NOMO-1 (cell line): ENCODE results near the gene UCN2.
A peak's percentile ranks its signal among the peaks of the same experiment; 100 is the strongest.

ENCODE experiments used
- DNase-seq, 2 experiments: peaks; one replicate each; lab custom pipeline; 2025; ENCODE audit not compliant: unreplicated experiment in 2 of 2; lab: John Stamatoyannopoulos, UW

Gene UCN2, protein sequence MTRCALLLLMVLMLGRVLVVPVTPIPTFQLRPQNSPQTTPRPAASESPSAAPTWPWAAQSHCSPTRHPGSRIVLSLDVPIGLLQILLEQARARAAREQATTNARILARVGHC

DNA sequence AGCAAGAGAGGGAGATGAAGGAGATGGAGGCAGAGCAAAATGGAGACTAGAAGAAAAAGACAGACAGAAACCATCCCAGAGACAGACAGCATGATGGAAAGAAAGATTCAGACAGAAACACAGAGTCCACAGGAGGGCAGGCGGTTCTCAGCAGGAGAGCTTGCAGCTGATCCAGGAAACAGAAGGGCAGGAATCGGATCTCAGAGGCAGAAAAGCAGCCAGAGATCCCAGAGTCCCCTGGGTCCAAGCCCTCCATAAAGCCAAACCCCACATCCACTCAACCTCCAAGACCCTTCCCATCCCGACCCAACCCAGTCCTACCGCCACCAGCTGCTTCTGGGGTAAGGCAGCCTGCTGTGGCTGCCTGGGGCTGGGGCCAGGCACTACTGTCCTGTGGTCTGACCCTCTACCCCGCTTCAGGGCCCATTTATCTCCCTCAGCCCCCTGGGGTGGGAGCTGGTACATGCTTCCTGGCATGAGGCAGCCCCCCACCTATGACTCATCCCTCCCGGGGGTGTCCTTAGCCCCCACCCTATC is at the start of gene UCN2:
Gene UCN2 (minus strand): TSS at position 400 of the 537 bp plus-strand sequence. CDS start 657 bp downstream, outside the sequence.
- no peak for DNase-seq

DNA sequence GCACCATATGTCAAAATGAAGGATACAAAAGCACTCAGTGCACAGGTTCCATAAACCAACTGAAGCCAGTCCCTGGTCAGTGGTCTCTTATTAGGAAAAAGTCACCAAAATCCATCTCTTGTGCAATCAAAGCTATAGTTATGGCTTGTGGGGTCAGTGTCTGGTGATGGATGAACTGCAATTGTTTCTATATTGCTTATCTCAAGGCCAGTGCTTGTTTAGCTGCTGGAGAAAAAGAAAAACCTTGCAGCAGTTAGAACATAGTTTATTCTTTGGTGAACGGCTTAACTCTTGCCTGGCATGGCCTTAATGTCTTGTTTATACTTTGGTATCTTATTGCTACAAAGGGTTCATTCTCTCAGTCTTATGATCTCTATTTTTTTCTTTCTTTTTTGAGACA is 48.7 kb upstream of the UCN2 start:
- DNase-seq = no peak

DNA sequence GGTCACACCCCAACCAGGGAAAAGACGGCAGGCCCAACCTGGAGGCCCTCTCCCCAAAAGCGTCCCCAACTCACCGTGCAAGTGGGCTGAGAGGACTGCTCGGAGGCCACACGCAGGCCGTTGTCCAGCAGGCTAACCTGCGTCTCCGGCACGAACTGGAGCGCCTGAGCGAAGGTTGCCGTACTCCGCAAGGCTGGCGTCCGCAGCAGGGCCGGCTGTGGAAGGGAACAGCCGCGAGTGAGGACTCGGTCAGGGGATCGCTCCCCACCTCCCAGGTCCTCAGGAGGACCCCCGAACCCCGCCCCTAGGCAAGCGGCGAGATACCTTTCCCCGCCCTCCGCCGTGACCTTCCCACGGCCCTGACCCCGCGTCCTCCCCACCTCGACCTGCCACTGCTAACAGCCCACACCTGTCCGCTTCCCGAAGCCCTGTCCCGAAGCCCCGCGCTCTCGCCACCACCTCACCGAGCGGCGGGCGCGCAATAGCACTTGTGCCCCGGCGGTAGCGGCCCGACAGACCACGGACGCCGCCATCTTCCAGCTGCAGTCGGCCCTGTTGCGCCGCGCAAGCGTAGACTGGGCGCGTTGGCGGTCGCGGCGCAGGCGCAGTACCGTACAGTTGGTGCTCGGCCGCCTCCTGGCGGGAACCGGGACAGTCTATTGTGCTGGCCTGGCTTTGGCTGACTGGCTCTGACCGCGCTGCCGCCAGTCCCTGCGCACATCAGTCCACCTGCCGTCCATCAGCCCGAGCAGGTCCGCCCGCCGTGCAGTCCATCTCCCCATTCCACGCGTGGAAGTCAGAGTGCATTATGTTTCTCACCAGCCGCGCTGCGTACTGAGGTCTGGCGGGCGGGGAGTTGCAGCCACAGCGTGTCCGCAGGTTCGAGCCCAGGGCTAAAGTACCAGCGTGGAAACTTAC is 45.8 kb upstream of the UCN2 start, which contains the start of gene UQCRC1:
Gene UQCRC1 (minus strand): TSS at position 559 of the 918 bp plus-strand sequence. CDS start 26 bp downstream, at position 533.
- DNase-seq = peak; percentile 89 to 94

DNA sequence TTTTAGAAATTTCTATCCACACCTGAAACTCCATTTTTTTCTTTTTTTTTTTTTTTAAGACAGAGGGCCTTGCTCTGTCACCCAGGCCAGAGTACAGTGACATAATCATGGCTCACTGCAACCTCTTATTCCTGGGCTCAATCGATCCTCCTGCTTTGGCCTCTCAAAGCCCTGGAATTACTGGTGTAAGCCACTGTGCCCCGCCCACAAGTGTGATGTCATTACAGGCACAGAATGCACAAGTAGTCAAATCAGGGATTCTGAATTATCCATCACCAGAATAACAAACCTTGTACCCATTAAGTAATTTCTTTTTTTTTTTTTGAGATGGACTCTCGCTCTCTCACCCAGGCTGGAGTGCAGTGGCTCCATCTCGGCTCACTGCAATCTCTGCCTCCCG is 43.9 kb upstream of the UCN2 start:
- no peak for DNase-seq

DNA sequence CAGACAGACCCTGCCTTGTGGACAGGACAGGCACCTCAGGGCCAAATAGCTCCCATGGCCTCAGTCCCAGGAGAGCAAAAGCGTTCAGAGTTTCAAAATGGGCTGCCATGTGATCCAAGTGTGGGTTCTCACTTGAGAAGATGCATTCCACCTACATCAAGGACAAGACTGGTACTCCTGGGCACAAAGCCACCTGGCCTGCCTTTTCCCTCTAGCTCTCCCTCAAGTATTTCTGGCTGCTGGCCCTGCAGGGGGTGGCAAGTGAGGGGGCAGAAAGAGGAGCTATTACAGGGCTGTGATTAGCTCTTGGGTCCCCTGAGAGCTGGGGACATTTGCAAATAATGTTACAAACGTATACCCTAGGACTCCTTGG is 38.0 kb upstream of the UCN2 start:
- no peak for DNase-seq

DNA sequence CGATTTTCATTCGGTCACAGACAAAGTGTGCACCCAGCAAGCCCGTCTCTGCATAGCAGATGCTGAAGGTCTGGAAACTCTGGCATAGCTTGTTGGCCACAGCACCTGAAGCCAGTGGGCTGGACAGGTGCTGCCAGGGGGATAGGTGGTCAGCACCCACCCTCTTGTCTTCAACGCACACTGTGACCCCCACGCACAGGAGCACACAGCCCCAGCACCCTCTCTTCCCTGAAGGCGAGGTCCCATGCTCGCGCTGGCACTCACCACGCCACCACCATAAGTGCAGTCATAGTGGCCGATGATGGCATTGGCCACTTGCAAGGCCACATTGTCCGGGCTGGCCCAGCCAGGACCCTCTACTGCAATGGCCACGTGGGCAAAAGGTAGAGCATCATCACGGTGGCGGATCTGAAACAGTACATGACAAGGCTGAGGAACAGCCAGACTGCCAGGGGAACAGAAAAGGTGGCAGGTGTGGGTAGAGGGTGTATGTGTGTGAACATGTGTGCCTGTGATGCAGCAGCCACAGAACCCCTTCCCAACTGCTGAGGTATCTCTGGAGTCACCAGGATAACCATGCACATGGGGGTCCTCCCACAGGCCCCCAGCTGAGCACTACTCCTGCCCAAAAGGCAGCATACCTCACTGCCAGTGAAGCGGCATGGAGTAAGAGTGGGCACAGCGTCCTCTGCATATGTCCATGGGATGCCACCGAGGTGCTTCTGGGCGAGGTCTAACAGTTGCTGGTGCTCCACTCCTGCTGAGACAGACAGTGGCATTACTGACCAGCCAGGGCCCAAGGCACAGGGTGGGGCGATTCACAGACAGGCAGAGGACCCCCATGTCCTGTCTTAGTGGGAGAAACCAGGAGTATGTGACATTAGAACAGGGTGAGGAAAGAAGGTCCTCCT is 37.4 kb upstream of the UCN2 start:
- DNase-seq = no peak

DNA sequence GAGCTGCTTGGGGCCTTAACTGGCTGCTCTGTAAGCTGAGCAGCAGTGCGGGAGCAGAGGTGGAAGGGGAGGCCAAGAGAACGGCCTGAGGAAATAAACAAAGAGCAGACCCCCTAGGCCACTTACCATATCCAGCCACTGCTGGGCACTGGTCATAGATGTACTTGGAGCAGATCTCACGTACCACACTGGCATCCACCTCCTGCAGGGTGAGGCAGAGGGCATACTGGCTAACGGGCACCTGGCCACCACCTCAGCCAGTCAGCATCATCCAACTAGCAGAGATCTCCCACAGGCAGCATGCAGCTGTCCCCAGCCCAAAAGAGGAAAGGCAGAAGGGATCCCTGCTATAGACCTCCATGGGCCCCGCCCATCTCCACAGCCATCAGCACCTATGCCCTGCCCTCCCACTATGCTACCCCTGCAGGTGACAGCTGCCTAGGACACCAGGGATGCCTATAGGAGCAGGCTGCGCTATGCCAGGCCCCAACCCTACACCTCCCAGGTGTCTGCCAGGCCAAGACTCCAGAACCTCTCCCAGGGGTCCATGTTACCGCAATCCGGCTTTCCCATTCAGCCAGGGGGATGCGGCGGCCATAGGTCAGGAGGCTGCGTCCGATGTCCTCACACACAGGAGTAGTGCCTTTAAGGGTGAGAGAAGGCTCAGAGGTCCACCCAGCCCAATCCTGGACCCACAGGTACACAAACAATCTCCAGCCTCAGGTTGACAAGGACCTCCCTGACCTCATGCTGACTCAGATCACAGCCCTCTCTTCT is 36.1 kb upstream of the UCN2 start:
- DNase-seq = no peak

DNA sequence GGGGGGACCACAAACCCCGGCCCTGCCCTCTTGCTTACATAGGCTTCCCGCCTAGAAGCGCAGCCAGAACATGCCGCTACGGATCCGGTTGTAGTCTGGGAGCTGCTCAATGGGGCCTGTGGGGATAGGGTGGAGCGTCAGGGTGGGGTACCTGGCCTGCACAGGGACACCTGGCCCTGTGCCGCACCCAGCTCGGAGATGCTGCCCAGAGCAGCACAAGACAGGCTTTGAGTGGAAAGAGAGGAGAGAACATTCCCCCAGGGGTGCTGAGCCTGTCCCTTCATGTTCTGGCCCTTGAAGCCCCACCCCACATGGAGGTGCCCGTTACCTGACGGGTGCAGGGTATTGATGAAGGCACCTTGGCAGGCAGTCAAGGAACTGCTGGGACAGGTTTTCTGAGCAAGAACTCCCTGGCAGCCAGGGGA is 35.5 kb upstream of the UCN2 start:
- no peak for DNase-seq

DNA sequence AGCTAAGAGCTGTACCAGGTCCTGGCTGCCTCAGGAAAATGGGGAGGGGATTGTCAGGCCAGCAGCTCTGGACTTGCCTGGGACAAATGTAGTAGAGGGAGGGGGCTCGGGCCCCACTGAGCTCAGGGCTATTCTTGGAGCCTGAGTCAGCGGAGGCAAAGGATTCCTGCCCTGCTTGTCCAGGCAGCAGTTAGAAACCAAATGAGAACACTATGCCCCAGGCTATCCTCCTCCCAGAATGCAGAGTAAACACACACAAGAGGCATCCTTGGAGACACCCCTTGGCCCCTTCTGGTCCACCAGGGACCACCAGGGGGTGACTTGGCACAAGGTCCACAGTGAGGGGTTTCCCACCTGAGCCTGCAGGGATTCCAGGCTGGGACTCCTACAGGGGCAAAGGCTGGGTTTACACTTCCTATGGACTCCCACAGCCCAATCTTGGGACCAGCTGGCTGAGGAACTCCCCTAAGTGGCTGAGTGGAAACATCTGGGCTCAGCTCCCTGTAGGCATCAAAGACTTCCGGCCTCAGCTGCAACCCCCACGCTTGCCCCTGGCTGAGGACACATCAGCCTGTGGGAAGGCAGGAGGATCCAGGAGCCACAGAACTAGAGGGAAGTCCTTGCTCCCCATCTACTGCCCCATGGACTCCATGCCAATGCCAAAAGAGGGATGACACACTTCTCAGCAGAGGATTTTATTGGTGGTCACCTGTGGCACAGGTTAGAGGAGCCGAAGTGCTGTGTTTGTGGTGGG is 34.9 kb upstream of the UCN2 start:
- no peak for DNase-seq

DNA sequence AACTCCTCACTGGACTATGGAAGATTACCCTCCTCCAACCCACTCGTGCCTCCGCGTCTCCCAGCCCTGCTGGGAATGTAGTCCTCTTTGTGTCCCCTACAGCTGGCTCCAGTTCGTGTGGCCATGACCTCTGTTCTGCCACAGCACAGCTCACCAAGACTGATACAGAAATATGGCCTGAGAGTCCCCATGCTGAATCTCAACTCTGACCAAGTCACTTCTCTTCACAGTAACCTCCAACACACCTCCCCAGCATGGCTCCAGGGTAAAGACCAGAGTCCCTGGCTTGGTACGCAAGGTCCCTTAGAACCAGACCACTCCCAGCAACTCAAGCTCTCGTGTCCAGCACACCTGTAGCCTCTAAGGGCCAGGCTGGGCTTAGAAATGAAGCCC is 33.8 kb upstream of the UCN2 start:
- no peak for DNase-seq

DNA sequence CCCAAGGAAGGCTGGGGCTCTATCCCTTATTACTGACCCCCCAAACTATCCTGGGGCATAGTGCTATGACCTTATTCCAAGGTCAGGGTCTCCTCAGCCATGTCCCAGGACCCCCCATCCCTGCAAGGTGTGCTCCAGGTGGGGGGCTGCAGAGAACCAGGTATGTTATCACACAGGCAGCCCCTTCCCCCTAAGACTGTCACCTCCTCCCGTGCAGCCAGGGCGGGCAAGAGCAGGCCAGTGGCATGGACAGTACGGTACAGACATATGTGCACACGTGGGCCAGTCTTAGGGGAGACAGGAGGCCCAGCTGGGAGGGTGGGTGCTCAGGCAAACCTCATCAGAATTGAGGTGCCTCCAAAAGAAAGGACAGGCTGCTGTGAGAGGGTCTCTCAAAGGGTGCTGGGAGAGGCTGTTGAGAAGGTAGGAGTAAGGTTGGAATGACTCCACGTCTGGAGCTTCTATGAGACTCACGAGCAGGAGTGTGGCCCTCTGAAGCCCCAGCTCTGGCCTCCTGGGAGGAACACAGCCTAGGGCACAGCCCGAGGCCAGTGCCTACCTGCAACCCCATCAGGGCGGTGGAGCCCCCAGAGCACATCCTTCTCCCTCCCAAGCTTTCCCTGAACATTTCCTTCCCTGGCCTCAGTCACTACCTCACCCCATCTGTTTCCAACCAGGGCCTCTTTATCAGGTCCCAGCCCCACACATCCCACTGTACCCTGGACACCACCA is 33.3 kb upstream of the UCN2 start:
- DNase-seq = no peak

DNA sequence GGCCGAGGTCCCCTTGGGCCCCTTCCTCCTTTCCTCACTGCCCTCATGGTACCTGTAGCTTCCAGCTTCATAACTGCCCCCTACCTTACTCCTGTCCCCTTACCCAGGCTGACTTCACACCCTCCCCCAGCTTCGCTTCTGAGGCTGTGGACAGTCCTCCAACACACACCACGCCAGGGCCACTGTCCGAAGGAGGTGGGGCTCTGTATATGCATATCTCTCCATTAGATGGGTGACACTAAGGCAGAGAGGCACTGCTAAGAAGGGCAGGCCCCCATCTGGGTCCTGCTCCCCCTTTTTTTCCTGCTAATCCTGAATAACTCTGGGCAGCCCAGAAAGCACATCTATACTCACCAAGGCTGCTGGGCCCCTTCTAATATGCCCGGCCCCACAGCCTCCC is 32.6 kb upstream of the UCN2 start:
- DNase-seq = no peak

DNA sequence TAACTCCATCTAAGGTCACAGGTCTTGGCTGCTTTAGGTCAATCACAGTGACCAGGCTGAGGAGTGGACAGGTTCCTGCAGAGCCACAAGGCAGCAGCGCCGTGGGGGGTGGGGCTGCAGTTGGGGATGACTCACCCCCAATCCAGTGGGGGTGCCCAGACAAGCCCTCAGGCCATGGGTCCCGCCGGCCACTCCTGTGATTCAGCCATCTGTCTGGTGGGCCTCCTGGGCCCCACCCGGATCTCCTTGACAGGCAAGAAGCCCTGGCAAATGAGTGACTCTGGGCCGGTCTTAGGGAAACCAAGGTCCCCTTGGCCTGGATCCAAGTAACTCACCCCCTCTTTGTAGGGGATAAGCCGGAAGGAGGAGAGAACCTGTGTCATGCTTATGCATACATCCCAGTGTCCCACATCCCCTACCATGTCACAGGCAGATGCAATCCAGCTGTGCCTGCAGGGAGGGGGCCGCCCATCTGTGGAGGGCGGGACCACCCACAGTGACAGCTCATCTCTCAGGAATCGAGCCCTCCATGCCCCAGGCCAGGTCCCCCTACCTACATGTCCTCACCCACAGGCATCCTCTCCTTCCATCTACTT is 32.0 kb upstream of the UCN2 start:
- no peak for DNase-seq

DNA sequence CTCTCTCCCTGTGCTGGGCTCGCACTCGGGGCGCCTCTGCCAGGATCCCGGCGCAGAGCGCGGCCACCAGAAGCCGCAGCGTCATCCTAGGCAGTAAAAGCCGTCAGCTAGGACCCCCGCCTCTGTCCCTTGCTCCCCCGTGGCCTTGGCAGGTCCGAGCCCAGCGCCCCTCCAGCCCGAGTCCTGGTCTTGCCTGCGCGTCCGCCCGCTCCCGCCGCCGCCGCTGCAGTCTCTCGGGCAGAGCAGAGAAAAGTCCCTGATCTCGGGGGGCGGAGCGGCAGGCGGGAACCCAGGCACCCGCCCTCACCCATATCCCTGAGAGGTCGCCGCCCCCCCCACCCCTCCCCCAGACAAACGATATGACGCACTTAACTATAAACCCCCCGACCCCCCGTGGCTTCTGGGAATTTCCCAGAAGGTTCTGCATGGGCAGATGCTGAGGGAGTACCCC is 31.5 kb upstream of the UCN2 start, which contains the start of gene COL7A1:
Gene COL7A1 (minus strand): TSS at position 255 of the 451 bp plus-strand sequence. CDS start 170 bp downstream, at position 85.
- no peak for DNase-seq

DNA sequence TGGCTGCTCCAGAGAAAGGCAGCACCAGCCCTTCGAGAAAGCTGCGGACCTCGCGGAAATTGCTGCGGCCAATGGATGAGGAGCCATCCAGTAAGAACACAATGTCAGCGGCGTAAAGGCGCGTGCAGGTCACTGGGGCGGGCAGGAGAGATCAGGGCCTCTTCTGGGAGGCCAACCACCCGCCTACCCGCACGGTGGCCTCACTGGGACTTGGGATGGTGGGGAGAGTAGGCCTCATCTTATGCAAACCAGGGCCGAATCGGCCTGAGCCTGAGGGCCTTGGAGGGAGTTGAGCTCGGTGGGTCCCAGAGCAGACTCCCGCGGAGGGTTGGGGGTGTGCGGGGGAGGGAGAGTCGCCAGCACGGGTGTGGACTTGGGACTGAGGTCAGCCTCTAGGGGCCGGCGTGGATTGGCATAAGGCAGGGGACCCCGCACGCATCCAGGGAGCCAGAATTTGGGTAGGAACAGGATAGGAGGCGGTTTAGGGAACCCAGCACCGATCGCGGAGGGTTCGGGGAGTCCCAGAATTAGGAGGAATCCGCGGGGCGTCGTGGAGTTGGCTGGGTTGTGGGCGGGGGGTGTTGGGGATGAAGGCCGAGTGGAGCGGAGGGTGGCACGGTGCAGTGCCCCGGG is 31.0 kb upstream of the UCN2 start:
- DNase-seq = no peak

DNA sequence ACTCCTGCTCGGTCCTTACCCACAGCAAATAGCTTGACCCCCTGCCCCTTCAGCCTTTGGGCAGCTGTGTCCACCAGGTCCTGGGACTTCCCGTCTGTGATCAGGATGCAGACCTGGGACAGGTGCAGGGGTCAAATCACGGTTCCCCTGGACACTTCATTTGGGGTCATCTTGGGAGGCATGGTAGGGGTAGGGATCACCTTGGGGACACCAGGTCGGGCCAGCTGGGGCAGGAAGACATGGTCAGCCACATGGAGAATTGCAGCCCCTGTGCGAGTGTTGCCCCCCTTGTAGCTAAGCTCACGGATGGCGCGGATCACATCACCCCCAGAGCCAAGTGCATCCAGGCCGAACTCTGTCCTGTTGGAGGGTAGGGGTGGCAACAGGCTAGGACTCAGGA is 29.8 kb upstream of the UCN2 start:
- DNase-seq = no peak

DNA sequence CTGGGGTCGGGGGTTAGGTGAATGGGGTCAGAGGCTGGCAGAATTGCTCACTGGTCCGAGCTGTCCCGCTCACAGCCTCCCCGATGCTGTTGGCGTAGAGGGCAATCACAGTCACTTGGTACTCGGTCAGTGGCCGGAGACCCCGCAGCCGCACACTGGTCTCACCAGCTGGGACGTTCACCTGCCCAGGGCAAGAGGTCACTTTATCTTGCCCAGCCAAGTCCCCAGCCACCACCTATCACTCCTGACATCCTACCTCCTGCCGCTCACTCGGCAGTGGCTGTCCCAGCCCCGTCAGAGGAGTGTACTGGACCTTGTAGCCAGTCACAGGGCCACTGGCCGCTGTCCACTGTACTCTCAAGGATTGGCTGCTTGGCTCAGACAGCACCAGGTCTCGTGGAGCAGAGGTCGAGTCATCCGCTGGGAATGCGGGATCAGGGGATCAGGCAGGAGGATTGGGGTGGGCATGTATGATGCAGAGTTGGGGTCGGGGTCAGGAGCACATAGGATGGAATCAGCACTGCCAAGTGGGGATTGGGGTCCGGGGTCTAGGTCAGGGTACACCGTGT is 29.0 kb upstream of the UCN2 start:
- DNase-seq = no peak
